Keratinocyte (primary cell): ENCODE measurements around the gene MPND. TPM values are rescaled to one million over a fixed set of nuclear protein-coding genes. Genes with fewer than 3 reads are reported as not detected.

ENCODE experiments used
- DNase-seq: peaks from one replicate; pipeline ENCODE4 v3.0.0-alpha.2; 2011; ENCODE audit warnings: low read depth, missing footprints, low spot score
- FAIRE-seq: peaks from 2 replicates; lab custom pipeline; 2011; peaks lifted over from hg19 to GRCh38; lab: Jason Lieb, UNC
- H2AFZ ChIP-seq: 2 replicates; pipeline ENCODE4 v1.6.0; 2012; ENCODE audit warnings: low read length, control low read depth, inconsistent platforms; ENCODE audit not compliant: control insufficient read depth
- H3K27ac ChIP-seq: 2 replicates; pipeline ENCODE4 v1.5.1; 2011; ENCODE audit warnings: low read length; ENCODE audit not compliant: control insufficient read depth, insufficient read depth
- H3K27me3 ChIP-seq: 3 replicates; pipeline ENCODE4 v1.6.0; 2011; ENCODE audit warnings: low read length; ENCODE audit not compliant: control insufficient read depth, insufficient read depth; ENCODE audit errors: extremely low read depth
- H3K36me3 ChIP-seq, 2 experiments: 2 replicates in 1 of 2; 3 replicates in 1 of 2; pipeline ENCODE4 v1.5.1; 2011; ENCODE audit warnings: low read length in 2 of 2, mild to moderate bottlenecking in 1 of 2; ENCODE audit not compliant: control insufficient read depth in 2 of 2, insufficient read depth in 2 of 2; ENCODE audit errors: extremely low read depth in 1 of 2
- H3K4me1 ChIP-seq: 3 replicates; pipeline ENCODE4 v1.5.1; 2011; ENCODE audit warnings: low read length; ENCODE audit not compliant: control insufficient read depth, insufficient read depth; ENCODE audit errors: extremely low read depth
- H3K4me2 ChIP-seq: 3 replicates; pipeline ENCODE4 v1.6.0; 2011; ENCODE audit warnings: low read depth, low read length; ENCODE audit not compliant: control insufficient read depth, insufficient read depth; ENCODE audit errors: extremely low read depth
- H3K4me3 ChIP-seq, 3 experiments: fragments of 200-600 bp in 1 of 3; sonication (generic) in 1 of 3; 2 replicates in 2 of 3; 3 replicates in 1 of 3; pipeline ENCODE4 v1.5.1; 2011 to 2016; ENCODE audit warnings: low read length in 3 of 3, mild to moderate bottlenecking in 3 of 3, control low read depth in 2 of 3, inconsistent platforms in 1 of 3, low read depth in 1 of 3, mixed read lengths in 1 of 3, mixed run types in 1 of 3, moderate library complexity in 1 of 3; ENCODE audit not compliant: control insufficient read depth in 2 of 3, insufficient read depth in 2 of 3; ENCODE audit errors: extremely low read depth in 1 of 3
- H3K79me2 ChIP-seq: 2 replicates; pipeline ENCODE4 v1.6.0; 2012; ENCODE audit warnings: low read length; ENCODE audit not compliant: control insufficient read depth, insufficient read depth
- H3K9ac ChIP-seq: 3 replicates; pipeline ENCODE4 v1.6.0; 2011; ENCODE audit warnings: low read length; ENCODE audit not compliant: control insufficient read depth, insufficient read depth; ENCODE audit errors: extremely low read depth
- H3K9me1 ChIP-seq: 3 replicates; pipeline ENCODE4 v1.6.0; 2011; ENCODE audit warnings: low read length; ENCODE audit not compliant: control insufficient read depth, insufficient read depth; ENCODE audit errors: extremely low read depth
- H3K9me3 ChIP-seq: 2 replicates; pipeline ENCODE4 v1.5.1; 2012; ENCODE audit warnings: low read depth, low read length; ENCODE audit not compliant: control insufficient read depth
- H4K20me1 ChIP-seq: 3 replicates; pipeline ENCODE4 v1.6.0; 2011; ENCODE audit warnings: low read length; ENCODE audit not compliant: control insufficient read depth, insufficient read depth; ENCODE audit errors: extremely low read depth
- CTCF ChIP-seq, 3 experiments: IDR thresholded peaks in 1 of 3; conservative IDR thresholded peaks in 1 of 3; optimal IDR thresholded peaks in 1 of 3; 2 replicates in 2 of 3; 3 replicates in 1 of 3; pipeline versions ENCODE3 to v1.5.1; 2011; ENCODE audit warnings: low read length in 3 of 3, mild to moderate bottlenecking in 3 of 3, moderate library complexity in 2 of 3, control low read depth in 1 of 3, inconsistent platforms in 1 of 3; ENCODE audit not compliant: insufficient read depth in 2 of 3; ENCODE audit errors: extremely low read depth in 1 of 3
- EZH2 ChIP-seq: IDR thresholded peaks from one replicate; pipeline ENCODE4 v1.6.1; 2012; ENCODE audit warnings: inconsistent platforms, mild to moderate bottlenecking, low read length, moderate library complexity
- dilution Hi-C: fragments of 300-500 bp; cut with MboI; formaldehyde crosslinking; loops from one replicate; pipeline ENCODE4 v1.7.0; 2020; ENCODE audit warnings: low sequenced_read_pairs; ENCODE audit not compliant: extremely low pct_ligation_motif_present
- polyA plus RNA-seq, 5 experiments: library from polyadenylated mRNA; depleted of rRNA in 3 of 5; stranded (reverse) in 3 of 5; stranded (forward) in 1 of 5; unstranded in 1 of 5; fragments of >200 nt; gene quantifications; 1 replicate in 1 of 5; 2 replicates in 3 of 5; 3 replicates in 1 of 5; pipeline versions ENCODE4 v1.2.1 to v1.2.3, GENCODE V29; 2011 to 2012; ENCODE audit warnings: missing spikeins in 2 of 5, low read depth in 1 of 5, low replicate concordance in 1 of 5

Gene MPND
- polyA plus RNA-seq, 1 donor (not counting 4 experiments of a cell fraction or from before 2014, with no cell fraction given): 4.2 TPM

- Histone ChIP-seq H3K4me2 (no peak overlapping the region), H3K27me3 (no peaks in the 10 kb centered on the region), H3K9ac (no peak overlapping the region), H3K9me1 (no peaks in the 10 kb centered on the region), H2AFZ (no peak overlapping the region), H3K27ac (no peak overlapping the region), H4K20me1 (no peaks in the 10 kb centered on the region), H3K79me2 (no peaks in the 10 kb centered on the region), H3K4me1 (no peaks in the 10 kb centered on the region), H3K9me3 (no peaks in the 10 kb centered on the region), H3K4me3 (no peak overlapping the region), H3K36me3 (peaks cover 0 to 4% of the 10 kb centered on the region in 2 experiments)
- dilution Hi-C loops: no loop called here
- TF ChIP-seq CTCF (optimal IDR thresholded peaks at IDR 0.05 in 1 of 3, IDR thresholded peaks at IDR 0.05 in 1 of 3, conservative IDR thresholded peaks at IDR 0.05 in 1 of 3; ENCODE audit: extremely low read depth in 1 of 3, insufficient read depth in 2 of 3, low read length in 3 of 3) (no peak), EZH2 (no peak)
- DNase-seq (no peak), FAIRE-seq (no peak)
These were observed 20.3 kb upstream of the MPND start for GRCh38 chr19:4322942-4323665.

- Histone ChIP-seq H3K4me1 (no peaks in the 10 kb centered on the region), H3K9me1 (no peaks in the 10 kb centered on the region), H3K27ac (no peak overlapping the region), H3K36me3 (peaks cover 0 to 4% of the 10 kb centered on the region in 2 experiments), H2AFZ (no peak overlapping the region), H3K27me3 (no peaks in the 10 kb centered on the region), H3K9ac (no peak overlapping the region), H4K20me1 (no peaks in the 10 kb centered on the region), H3K9me3 (no peaks in the 10 kb centered on the region), H3K4me2 (no peak overlapping the region), H3K79me2 (no peaks in the 10 kb centered on the region), H3K4me3 (no peak overlapping the region)
- no peak for DNase-seq
- dilution Hi-C loops: no loop called here
- TF ChIP-seq CTCF (optimal IDR thresholded peaks at IDR 0.05 in 1 of 3, IDR thresholded peaks at IDR 0.05 in 1 of 3, conservative IDR thresholded peaks at IDR 0.05 in 1 of 3; ENCODE audit: extremely low read depth in 1 of 3, insufficient read depth in 2 of 3, low read length in 3 of 3) (no peak), EZH2 (no peak)
- FAIRE-seq: no peak
These were observed 19.7 kb upstream of the MPND start for GRCh38 chr19:4323692-4324091.
